ENCODE data around the gene BRIX1. TPM values are rescaled to one million over a fixed set of nuclear protein-coding genes. Genes with fewer than 3 reads are reported as not detected.
"Not testable (repeated sequence)": the region's sequence is repeated elsewhere in the genome, so short reads cannot be mapped to it uniquely, and the experiment has no call there.

The BRIX1 gene
- total and polyA plus RNA-seq, 3 experiments from 2014 or later = 53.4 to 114 (median 102) TPM

DNA sequence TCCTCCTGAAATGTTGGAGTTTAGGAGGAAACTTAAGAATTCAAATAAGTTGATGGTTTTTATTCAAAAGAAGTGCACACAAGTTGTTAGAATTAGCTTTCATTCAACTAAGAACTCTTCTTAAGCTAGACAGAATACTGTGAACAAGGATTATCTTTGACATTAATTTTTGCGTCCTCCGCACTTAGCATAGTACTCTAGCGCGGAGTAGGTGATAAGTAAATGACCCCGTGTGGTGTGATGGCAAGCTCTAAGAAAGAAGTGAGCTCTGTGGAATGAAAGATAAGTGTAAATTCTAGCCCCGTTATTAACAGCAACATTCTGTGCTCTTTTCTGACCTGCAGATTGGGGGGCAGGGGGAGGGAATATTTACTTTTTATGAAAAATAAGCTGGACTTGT is 1.0 kb downstream of the BRIX1 start:
- peaks cover 11% of the 10 kb centered on the region for H3K36me3 ChIP-seq (ENCODE audit: insufficient read depth, low read length)
- H3K9me3 Mint-ChIP-seq = no peaks in the 10 kb centered on the region
- H3K27me3 Mint-ChIP-seq = no peaks in the 10 kb centered on the region
- H3K4me3 Mint-ChIP-seq = no peak overlapping the region
- peaks cover 28 to 47% (median 38%) of the 10 kb centered on the region in 3 donors for H3K4me1 Mint-ChIP-seq
- peak overlapping the region; percentile 89 for H3K27ac ChIP-seq (ENCODE audit: low read depth, low read length)
- ChIA-PET POLR2A (interaction anchor here (1.1 to 4.0 kb wide), 3 partner anchors 13 to 879 kb away, joined by 3 to 97 read pairs (median 11); partner anchors contain the start of genes DNAJC21 and TTC23L), CTCF (interaction anchor here (1.4 to 4.1 kb wide), 4 partner anchors 13 to 1325 kb away, joined by 3 to 32 read pairs (median 4); partner anchors contain the start of genes DNAJC21 and NADK2)
- H3K4me1 ChIP-seq (ENCODE audit: insufficient read depth, low read length) = peaks cover 34% of the 10 kb centered on the region
- peaks cover 0 to 35% (median 2%) of the 10 kb centered on the region in 3 donors for H3K36me3 Mint-ChIP-seq
- H3K4me3 ChIP-seq (ENCODE audit: low read length) = peak overlapping the region; percentile 78
- no peaks in the 10 kb centered on the region for H3K9me3 ChIP-seq (ENCODE audit: low read length)
- H3K27me3 ChIP-seq (ENCODE audit: insufficient read depth, low read length, poor library complexity, severe bottlenecking) = no peaks in the 10 kb centered on the region
- H3K27ac Mint-ChIP-seq = peak overlapping the region in 2 of 8 donors; percentile 65 to 73
- no peak for DNase-seq

DNA sequence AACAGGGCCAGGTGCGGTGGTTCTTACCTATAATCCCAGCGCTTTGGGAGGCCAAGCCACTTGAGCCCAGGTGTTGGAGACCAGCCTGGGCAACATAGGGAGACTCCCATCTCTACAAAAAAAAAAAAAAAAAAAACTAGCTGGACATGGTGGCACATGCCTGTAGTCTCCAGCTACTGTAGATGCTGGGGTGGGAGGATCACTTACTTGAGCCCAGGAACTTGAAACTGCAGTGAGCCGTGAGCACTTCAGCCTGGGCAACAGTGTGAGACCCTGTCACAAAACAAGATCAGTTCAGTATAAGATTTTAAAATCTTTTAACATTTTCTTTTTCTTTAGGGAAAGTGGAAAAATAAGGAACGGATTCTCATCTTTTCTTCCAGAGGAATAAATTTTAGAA is 2.5 kb downstream of the BRIX1 start:
- Mint-ChIP-seq H3K4me1 (peaks cover 28 to 42% (median 38%) of the 10 kb centered on the region in 3 donors), H3K27me3 (no peaks in the 10 kb centered on the region), H3K36me3 (peaks cover 0 to 39% (median 4%) of the 10 kb centered on the region in 3 donors), H3K27ac (peak overlapping the region in 7 of 8 donors; percentile 0 to 87 (median 15)), H3K9me3 (no peaks in the 10 kb centered on the region), H3K4me3 (peak overlapping the region in 4 of 7 donors; percentile 1 to 9 (median 2))
- Histone ChIP-seq H3K27ac (ENCODE audit: low read depth, low read length) (no peak overlapping the region), H3K4me1 (ENCODE audit: insufficient read depth, low read length) (peaks cover 34% of the 10 kb centered on the region), H3K36me3 (ENCODE audit: insufficient read depth, low read length) (peaks cover 11% of the 10 kb centered on the region), H3K4me3 (ENCODE audit: low read length) (no peak overlapping the region), H3K9me3 (ENCODE audit: low read length) (no peaks in the 10 kb centered on the region), H3K27me3 (ENCODE audit: insufficient read depth, low read length, poor library complexity, severe bottlenecking) (no peaks in the 10 kb centered on the region)
- CTCF ChIA-PET = interaction anchor here (1.7 to 4.1 kb wide), 2 partner anchors 11 to 86 kb away, joined by 3 to 32 read pairs; partner anchors contain the start of gene DNAJC21
- no peak for DNase-seq
- POLR2A ChIA-PET = interaction anchor here (0.7 to 4.0 kb wide), 2 partner anchors 11 to 692 kb away, joined by 9 to 97 read pairs; partner anchors contain the start of gene DNAJC21

DNA sequence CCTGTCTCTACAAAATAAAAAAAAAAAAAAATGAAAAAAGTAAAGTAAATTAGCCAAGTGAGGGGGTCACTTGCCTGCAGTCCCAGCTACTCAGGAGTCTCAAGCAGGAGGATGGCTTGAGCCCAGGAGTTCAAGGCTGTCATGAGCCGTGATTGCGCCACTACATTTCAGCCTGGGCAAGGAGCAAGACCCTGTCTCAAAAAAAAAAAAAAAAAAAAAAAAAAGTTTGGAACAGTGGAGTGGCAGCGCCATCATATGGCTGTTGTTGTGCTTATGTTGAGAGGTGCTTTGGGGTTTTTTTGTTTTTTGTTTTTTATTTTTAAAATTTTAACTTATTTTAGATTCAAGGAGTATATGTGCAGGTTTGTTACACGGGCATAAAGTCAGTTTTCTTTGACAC is 3.6 kb downstream of the BRIX1 start:
- Mint-ChIP-seq H3K4me1 (peaks cover 24 to 39% (median 33%) of the 10 kb centered on the region in 3 donors), H3K27me3 (no peaks in the 10 kb centered on the region), H3K36me3 (peaks cover 0 to 49% (median 6%) of the 10 kb centered on the region in 3 donors), H3K9me3 (no peaks in the 10 kb centered on the region), H3K27ac (peak overlapping the region in 1 of 8 donors; percentile 36), H3K4me3 (no peak overlapping the region)
- ChIA-PET CTCF (no interaction called here), POLR2A (interaction anchor here (0.7 to 2.9 kb wide), 3 partner anchors 10 to 13 kb away, joined by 3 to 9 read pairs (median 3); partner anchors contain the start of gene DNAJC21)
- Histone ChIP-seq H3K4me3 (ENCODE audit: low read length) (no peak overlapping the region), H3K36me3 (ENCODE audit: insufficient read depth, low read length) (peaks cover 11% of the 10 kb centered on the region), H3K27me3 (ENCODE audit: insufficient read depth, low read length, poor library complexity, severe bottlenecking) (no peaks in the 10 kb centered on the region), H3K4me1 (ENCODE audit: insufficient read depth, low read length) (peaks cover 29% of the 10 kb centered on the region), H3K9me3 (ENCODE audit: low read length) (no peaks in the 10 kb centered on the region), H3K27ac (ENCODE audit: low read depth, low read length) (no peak overlapping the region)
- DNase-seq = no peak

DNA sequence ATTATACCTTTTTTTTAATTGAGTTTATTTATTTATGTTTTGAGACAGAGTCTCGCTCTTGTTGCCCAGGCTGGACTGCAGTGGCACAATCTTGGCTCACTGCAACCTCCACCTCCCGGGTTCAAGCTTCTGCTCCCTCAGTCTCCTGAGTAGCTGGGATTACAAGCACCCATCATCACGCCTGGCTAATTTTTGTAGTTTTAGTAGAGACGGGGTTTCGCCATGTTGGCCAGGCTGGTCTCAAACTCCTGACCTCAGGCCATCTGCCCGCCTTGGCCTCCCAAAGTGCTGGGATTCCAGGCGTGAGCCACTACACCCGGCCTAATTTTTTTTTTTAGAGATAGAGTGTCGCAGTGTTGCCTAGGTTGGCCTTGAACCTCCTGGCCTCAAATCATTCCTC is 7.7 kb downstream of the BRIX1 start:
- H3K4me1 Mint-ChIP-seq; POLR2A ChIA-PET; H3K27me3 ChIP-seq (ENCODE audit: insufficient read depth, low read length, poor library complexity, severe bottlenecking); DNase-seq; H3K4me3 ChIP-seq (ENCODE audit: low read length); H3K4me3 Mint-ChIP-seq; H3K27me3 Mint-ChIP-seq; H3K9me3 ChIP-seq (ENCODE audit: low read length); H3K9me3 Mint-ChIP-seq; H3K27ac ChIP-seq (ENCODE audit: low read depth, low read length); H3K4me1 ChIP-seq (ENCODE audit: insufficient read depth, low read length): not testable (repeated sequence)
- CTCF ChIA-PET = interaction anchor here (1.0 kb wide), 1 partner anchor 8 kb away, joined by 4 read pairs; the partner anchor contains the start of genes BRIX1 and RAD1
- H3K36me3 ChIP-seq (ENCODE audit: insufficient read depth, low read length) = peaks cover 23% of the 10 kb centered on the region
- H3K27ac Mint-ChIP-seq = peak overlapping the region in 1 of 8 donors; percentile 90
- H3K36me3 Mint-ChIP-seq = peaks cover 0 to 63% (median 11%) of the 10 kb centered on the region in 3 donors

- Mint-ChIP-seq H3K36me3 (peaks cover 0 to 59% (median 11%) of the 10 kb centered on the region in 3 donors), H3K9me3 (no peaks in the 10 kb centered on the region), H3K27me3 (no peaks in the 10 kb centered on the region), H3K4me1 (peaks cover 4 to 14% (median 7%) of the 10 kb centered on the region in 3 donors), H3K4me3 (no peak overlapping the region), H3K27ac (peak overlapping the region in 1 of 8 donors; percentile 90)
- no peaks in the 10 kb centered on the region for H3K27me3 ChIP-seq (ENCODE audit: insufficient read depth, low read length, poor library complexity, severe bottlenecking)
- POLR2A ChIA-PET = no interaction called here
- no peak for DNase-seq
- H3K9me3 ChIP-seq (ENCODE audit: low read length) = no peaks in the 10 kb centered on the region
- no peak overlapping the region for H3K4me3 ChIP-seq (ENCODE audit: low read length)
- CTCF ChIA-PET = interaction anchor here (1.0 kb wide), 1 partner anchor 9 kb away, joined by 4 read pairs; the partner anchor contains the start of genes BRIX1 and RAD1
- peaks cover 5% of the 10 kb centered on the region for H3K4me1 ChIP-seq (ENCODE audit: insufficient read depth, low read length)
- peaks cover 23% of the 10 kb centered on the region for H3K36me3 ChIP-seq (ENCODE audit: insufficient read depth, low read length)
- H3K27ac ChIP-seq (ENCODE audit: low read depth, low read length) = no peak overlapping the region
These were observed 8.4 kb downstream of the BRIX1 start for GRCh38 chr5:34923694-34924461.

- no peak overlapping the region for H3K27ac ChIP-seq (ENCODE audit: low read depth, low read length)
- no peaks in the 10 kb centered on the region for H3K27me3 ChIP-seq (ENCODE audit: insufficient read depth, low read length, poor library complexity, severe bottlenecking)
- H3K27ac Mint-ChIP-seq = no peak overlapping the region
- ChIA-PET CTCF (no interaction called here), POLR2A (no interaction called here)
- H3K4me3 Mint-ChIP-seq = no peak overlapping the region
- H3K27me3 Mint-ChIP-seq = peaks cover 0 to 3% of the 10 kb centered on the region in 2 donors
- H3K9me3 Mint-ChIP-seq = no peaks in the 10 kb centered on the region
- H3K36me3 Mint-ChIP-seq = peaks cover 0 to 59% (median 11%) of the 10 kb centered on the region in 3 donors
- H3K4me1 Mint-ChIP-seq = peaks cover 8 to 19% (median 12%) of the 10 kb centered on the region in 3 donors
- H3K4me1 ChIP-seq (ENCODE audit: insufficient read depth, low read length) = peaks cover 7% of the 10 kb centered on the region
- DNase-seq = no peak
- H3K9me3 ChIP-seq (ENCODE audit: low read length) = no peaks in the 10 kb centered on the region
- no peak overlapping the region for H3K4me3 ChIP-seq (ENCODE audit: low read length)
- H3K36me3 ChIP-seq (ENCODE audit: insufficient read depth, low read length) = peaks cover 23% of the 10 kb centered on the region
These were observed 8.9 kb downstream of the BRIX1 start for GRCh38 chr5:34924462-34924765.

- no peak overlapping the region for H3K27ac ChIP-seq (ENCODE audit: low read depth, low read length)
These were observed 10.9 kb downstream of the BRIX1 start for GRCh38 chr5:34926318-34926888.

More at GRCh38 chr5:34926318-34926888, 10.9 kb downstream of the BRIX1 start:
- H3K27me3 Mint-ChIP-seq = peaks cover 0 to 3% of the 10 kb centered on the region in 2 donors
- POLR2A ChIA-PET = interaction anchor here (1.5 kb wide), 1 partner anchor 11 kb away, joined by 4 read pairs; the partner anchor contains the start of genes BRIX1 and RAD1
- peaks cover 17% of the 10 kb centered on the region for H3K36me3 ChIP-seq (ENCODE audit: insufficient read depth, low read length)
- peaks cover 0 to 50% (median 10%) of the 10 kb centered on the region in 3 donors for H3K36me3 Mint-ChIP-seq
- no peaks in the 10 kb centered on the region for H3K9me3 Mint-ChIP-seq
- no peak overlapping the region for H3K4me3 Mint-ChIP-seq
- H3K4me3 ChIP-seq (ENCODE audit: low read length) = no peak overlapping the region
- peaks cover 20% of the 10 kb centered on the region for H3K4me1 ChIP-seq (ENCODE audit: insufficient read depth, low read length)
- no peaks in the 10 kb centered on the region for H3K9me3 ChIP-seq (ENCODE audit: low read length)
- CTCF ChIA-PET = no interaction called here
- H3K4me1 Mint-ChIP-seq = peaks cover 18 to 33% (median 24%) of the 10 kb centered on the region in 3 donors
- H3K27ac Mint-ChIP-seq = peak overlapping the region in 1 of 8 donors; percentile 36
- H3K27me3 ChIP-seq (ENCODE audit: insufficient read depth, low read length, poor library complexity, severe bottlenecking) = no peaks in the 10 kb centered on the region
- DNase-seq = no peak
